Measurements from ENCODE around the gene NAA50.

Gene NAA50

DNA sequence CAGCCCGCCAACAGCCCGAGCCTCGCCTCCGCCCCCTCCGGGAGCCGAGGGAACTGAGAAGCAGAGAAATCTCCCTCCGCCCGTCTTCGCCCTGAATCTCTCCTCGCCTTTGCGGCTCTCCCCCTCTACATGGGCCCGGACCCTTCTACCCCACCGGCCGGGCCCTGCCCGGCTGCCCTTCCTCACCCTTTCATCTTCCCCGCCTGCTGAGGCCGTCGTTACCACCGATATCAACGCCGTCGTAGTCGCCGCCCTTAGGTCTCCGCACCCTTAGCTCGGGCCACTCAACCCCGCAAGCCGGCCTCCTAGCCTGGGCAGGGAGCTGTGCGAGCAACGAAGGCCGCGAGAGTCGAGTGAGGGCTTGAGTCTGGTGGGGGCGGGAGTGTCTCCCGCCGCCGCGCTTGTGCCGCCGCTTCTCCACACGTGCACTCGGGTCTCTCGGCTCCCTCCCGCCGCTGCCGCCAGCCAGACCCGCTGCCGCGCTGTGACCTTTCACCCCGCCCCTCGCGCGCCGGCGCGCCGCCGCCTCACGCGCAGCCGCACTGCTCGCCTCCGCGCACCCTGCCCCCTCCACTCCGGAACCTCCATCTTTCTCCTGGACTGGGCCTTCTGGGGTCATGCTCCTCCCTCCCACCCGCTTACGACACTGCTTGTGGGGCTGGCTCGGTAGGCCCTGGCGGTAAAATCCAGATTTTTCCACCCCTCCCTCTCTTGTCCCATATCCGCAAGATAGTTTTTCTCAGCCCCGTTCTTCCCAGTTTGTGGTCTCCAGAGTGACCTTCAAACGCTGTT is at the start of gene NAA50:
NAA50 (minus strand) TSS at position 494 of the 792 bp plus-strand sequence; CDS start at position 194, 300 bp downstream.
- DNase-seq = peak; percentile 87

DNA sequence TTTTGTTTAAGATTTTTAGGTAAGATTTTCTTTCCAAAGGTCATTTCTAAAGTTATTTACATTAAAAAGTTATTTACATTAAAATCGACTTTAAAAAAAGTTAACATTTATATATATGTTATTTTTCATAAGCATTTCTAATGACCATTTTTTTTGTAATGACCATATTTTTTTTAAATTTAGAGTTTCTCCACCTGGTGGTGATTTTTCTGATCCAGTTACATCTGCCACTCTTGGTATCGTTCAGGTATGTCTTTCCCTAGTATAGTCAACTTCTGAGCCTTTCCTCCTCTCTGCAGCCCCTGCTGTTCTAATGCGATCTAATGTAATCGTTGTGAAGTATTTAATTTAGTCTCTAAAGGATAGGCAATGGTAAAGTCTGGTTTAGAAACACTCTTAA is 49.6 kb upstream of the NAA50 start:
- no peak for DNase-seq

DNA sequence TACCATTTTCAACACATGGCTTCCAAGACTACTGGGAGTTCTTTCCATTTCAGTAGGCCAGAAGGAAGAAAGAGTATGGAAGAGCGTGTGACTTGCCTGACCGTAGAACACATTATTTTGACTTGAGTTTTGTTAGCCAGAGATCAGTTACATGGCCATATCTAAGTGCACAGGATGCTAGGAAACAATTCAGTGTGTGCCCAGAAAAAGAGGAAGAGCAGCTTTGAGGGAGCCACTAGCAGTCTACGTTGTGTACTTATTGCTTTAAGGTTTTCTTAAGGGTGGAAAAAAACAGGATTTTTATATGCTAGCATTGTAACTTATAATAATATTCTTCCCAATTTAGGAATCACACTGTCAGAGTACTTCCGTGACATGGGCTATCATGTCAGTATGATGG is 48.5 kb upstream of the NAA50 start:
- DNase-seq = no peak

DNA sequence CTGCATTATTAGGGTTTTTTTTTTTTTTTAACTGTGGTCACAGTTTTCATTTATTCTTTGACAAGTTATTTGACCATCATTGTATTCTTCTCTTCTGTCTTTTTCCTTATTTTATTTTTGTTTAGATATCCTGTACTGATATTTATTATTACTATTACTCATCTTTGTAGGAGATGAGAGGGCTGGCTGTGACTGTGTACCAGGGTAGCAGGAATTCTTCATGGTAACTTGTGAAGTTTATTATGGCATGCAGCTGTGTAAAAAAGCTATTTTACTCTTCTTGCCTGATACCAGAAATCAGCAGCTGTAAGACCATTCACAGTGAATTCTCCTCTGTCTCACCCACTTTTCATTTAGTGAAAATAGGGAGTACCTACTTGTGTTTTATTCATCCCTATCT is 45.3 kb upstream of the NAA50 start:
- no peak for DNase-seq

DNA sequence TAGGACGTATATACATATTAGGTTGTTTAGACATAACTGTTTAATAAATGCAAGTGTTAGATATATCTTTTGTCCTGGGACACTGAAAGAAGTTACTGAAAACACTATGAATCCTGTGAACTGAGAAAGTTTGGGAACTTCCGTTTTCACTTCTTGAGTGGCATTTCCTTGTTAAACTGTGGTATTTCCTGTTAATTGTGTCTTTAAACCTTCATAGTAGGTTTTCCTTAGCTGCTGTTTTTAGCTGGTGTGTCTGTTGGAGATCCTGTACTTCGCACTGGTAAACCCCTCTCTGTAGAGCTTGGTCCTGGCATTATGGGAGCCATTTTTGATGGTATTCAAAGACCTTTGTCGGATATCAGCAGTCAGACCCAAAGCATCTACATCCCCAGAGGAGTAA is 37.9 kb upstream of the NAA50 start:
- DNase-seq = no peak

DNA sequence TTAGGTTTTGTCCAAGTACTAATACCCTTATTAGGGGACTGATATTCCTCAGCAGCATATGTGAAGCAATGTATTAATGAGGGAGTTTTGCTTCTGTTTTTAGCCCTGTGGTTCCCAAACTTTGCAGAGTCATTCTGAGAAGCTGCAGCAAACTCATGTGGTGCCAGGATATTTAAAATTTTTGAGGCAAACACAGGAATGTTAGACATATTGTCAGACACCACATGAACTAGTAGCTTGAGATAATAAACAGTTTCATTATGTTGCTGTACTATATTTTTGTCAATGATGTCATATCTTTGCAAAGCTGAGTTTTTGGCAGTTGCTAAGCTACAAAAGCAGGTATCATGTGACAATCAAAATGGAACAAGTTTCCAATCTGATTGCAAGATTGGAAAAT is 37.4 kb upstream of the NAA50 start:
- DNase-seq = no peak

DNA sequence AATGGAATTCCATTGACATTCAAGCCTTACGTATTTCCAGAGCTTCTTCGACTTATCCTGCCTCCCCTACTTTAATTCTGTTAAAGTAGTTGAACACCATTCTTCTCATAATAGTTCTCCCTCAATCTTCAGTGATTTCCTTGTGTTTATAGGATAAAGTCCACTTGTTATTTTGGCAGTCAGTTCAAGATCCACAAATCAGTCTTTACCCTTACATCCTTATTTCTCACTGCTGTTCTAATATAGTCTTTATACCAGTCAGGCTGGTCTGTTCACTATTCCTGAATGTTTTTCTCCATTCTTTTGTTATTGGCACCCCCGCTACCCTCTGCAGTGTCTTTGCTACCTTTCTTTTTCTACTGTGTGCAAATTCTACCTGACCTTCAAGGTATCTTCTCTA is 30.5 kb upstream of the NAA50 start:
- no peak for DNase-seq

DNA sequence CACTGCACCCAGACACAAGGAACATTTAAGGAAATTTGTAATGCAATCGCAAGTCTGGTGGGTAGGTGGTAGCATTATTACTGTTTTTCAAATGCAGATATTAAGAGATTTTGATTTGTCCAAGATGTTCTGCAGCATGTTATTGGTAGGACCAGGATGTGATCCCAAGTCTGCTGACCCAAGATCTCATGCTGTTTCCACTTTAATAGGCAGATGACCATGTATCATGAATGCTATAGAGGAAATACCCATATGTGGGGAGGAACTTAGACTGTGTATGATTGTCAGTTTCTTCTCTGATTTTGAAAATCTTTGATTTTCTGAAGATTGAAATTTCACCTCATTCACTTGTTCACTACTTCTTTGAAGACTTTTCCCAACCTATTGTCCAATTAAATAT is 29.5 kb upstream of the NAA50 start:
- no peak for DNase-seq

DNA sequence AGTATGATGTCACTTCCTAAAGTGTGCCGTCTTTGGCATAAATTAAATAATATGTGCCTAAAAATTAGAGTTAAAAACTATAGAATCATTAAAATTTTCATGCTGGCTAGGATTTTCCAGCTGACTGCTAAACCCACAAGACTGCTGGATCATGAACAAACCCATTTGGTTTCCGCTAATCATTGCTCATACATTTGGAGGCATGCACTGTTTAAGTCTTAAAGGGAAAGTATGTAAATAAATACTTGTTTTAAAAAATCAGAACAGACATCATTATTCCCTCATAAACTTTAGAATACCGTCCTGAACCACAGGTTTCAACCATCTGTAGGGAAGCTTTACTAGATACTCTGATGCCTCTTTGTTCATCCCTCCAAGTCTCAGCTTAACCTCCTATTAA is 27.3 kb upstream of the NAA50 start:
- DNase-seq = no peak

DNA sequence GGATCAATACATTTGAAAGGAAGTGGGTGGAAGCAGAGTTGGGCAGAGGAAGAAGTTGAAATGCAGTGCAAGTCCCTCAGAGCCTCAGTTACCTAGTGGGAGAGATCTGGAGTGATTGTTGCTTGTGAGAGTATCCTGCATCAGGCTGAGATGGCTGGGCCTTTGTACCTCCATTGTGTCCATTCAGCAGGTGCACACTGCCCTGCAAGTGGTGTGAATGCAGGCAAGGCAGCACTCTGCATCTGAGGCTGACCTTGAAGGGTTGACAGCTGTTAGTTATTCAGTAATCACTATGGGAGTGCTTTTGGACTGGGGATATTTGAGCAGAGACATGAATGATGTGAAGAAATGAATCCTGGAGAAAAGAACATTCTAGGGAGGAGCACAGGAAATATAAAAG is 25.9 kb upstream of the NAA50 start:
- no peak for DNase-seq

DNA sequence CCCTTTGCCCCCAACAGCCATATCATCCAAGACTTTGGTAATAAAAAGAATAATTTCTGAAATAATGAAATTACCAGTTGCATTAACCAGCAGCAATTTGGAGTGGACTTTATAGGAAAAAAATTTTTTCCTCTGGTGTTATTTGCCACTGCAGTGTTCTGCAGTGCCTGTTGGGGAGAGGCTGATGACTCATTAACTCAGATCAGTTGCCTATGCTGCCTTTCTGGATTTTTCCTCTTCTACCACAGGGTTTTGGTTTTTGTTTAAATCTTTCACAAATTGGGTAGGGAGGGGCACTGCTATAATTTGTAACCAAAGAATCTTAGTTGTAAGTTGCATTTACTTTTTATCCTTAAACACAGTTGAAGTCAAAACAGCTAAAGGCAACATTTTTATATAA is 23.5 kb upstream of the NAA50 start:
- DNase-seq = no peak

DNA sequence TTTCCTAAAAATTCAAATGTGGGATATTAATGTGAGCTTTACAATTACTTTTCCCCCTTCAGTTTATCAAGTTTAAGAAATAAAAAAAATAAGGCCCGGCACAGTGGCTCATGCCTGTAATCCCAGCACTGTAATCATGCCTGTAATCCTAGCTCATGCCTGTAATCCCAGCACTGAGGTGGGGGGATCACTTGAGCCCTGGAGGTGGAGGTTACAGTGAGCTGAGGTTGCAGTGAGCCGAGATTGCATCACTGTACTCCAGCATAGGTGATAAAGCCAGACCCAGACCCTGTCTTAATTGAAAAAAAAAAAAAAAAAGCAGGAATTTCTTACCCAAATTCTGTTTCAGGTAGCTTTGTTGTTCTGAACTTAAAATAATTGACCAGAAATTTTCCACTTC is 18.6 kb upstream of the NAA50 start:
- DNase-seq = no peak

DNA sequence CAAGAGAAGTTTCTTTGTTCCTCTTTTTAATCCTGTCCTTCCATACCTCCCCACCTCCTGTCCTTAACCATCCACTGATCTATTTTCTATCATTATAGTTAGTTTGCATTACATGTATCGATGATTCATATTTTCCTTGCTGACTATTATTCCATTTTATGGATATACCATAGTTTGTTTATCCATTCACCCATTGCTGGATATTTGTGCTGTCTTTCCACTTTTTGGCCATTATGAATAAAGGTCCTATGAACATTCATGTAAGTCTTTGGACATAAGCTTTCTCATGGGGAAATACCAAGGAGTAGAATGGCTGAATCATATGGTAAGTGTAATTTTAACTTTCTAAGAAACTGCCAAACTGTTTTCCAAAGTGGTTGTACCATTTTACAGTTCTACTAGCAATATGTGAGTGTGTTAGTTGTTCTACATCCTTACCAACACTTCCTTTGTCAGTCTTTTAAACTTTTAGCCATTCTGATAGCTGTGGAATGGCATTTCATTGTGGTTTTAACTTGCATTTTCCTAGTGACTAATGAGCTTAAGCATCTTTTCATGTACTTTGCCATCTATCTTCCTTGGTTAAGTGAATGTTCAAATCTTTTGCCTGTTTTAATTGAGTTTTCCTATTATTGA is 12.5 kb upstream of the NAA50 start:
- DNase-seq = no peak

DNA sequence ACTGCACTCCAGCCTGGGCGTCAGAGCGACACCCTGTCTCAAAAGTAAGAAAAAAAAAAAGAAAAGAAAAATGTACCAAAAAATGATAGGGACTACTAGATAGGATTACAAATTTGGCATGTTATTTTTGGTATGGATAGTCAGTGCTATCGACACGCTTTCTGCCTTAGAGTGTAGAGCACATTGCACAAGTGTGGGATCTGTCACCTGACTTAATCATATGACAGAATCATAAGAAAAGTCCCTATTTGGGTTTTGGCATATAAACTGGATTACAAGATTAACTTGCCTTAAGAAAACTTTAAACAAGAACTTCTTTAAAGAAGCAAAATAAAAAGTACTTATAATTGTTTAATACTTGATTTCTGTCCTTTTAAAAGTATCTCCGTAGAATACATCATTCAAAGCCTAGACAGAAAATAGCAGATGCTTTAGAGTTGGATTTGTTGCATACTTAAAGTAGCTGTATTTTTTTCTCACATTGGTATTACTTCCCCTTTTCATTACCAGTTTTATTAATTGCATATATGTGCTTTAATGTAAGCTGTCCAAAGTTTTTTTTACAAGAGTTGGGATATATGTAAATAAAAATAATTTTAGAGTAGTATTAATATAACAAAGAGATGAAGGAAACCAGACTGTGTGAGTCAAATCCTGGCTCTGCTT is 8.6 kb upstream of the NAA50 start:
- DNase-seq = no peak

DNA sequence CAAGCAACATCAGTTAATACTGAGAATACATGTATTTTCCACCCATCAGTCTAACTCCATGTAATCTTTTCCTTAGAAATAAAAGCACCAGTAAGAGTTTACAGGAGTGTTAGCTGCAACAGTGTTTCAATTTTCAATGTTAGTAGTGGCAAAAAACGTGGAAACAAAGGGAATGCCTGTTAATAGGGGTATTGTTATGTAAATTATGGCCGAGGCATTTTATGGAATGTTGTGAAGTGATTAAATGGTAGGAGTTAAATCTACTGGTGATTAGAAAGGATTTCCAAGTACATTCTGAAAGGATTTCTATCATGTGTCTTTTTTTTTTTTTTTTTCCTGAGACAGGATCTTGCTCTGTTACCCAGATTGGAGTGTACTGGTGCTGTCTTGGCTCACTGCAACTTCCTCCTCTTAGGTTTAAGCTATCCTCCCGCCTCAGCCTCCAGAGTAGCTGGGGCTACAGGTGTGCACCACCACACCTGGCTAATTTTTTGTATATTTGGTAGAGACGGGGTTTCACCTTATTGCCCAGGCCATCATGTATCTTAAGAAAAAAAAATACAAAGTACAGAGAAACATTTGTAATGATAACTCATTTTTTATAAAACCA is 7.4 kb upstream of the NAA50 start:
- no peak for DNase-seq

DNA sequence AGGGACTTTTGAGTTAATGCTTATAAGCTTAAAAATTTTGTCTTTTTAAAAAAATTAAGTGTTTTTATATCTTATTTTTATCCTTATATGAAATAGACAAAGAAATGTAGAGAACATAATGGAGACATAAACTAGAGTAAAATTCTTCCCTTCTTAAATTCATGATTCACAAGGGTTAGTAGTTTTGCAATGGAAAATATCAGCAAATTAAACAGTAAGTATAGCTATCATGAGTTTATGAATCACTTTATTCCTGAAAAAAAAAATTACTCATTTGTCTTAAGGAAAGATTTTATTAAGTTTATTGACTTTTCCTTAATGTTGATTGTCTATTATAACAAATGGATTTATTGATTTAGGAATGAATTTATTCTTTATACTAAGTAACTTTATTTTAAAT is 5.1 kb upstream of the NAA50 start:
- DNase-seq = no peak

DNA sequence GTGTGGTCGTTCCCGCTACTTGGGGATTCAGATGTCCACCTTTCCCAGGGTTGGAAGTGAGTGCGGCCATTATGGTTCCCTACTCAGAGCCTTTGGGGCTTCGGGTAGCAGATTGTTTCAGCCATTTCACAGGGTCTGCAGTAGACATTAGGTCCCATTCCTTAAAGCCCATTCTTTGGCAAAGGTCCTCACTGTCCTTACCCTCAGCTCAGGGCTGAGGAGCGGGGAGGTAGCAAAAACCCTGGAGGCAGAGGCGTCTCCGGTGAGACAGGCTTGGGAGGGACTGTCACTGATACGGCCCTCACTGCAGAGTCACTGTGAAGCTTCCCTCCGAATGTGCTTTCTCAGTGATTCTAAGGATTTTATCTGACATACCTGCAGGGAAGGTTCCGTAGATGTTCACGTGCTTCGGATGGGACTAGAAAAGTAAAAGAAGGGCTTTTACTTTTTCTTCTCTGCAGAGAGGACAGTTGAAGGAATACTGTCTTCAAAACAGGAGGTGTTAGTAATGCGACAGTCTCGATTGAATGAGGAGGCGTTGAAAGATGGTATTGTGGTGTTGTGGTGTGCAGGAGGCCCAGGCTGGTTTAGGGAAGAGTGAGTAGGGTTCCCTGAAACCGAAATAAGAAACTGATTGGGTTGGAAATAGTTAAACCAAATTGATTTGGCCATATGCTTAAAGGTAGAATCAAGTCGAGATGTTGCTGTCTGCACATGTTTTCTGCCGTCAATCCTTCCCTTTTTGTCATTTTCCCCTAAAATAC is 1.4 kb upstream of the NAA50 start:
- peak; percentile 54 for DNase-seq

DNA sequence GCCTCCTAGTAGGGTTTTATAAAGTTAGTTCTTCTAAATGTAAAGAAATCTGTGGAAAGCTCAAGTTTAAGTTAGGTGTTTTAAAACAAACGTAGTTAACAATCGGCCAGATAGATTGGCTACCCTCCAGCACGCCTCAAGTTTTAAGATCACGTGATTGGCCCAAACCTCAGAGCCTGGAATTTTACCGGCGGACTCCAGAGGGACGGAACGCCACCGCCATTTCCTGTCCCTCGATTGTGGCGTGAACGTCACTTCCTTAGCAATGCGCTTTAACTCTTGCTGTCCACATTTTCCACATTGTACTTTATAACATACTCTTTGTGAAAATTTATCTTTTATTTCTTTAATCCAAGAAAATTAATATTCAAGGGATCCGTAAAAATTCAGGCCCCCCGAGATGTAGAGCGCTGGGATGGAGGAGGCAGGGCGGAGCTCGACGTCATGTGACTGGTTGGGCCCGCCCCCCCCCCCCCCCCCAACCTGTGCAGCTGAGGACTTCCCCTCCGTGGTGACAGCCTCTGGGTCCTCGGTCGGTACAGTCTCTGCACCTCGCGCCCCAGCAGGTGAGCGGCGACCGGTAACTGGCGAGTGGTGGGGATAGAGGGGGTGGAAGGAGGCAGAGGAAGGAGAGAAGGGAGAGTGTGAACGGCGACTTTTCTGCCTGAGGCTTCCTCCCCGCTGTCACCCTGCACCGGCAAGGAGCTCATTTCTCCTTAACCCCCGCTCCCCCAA is 666 bp upstream of the NAA50 start, which contains the start of gene ATP6V1A:
ATP6V1A (plus strand) TSS at position 488 of the 735 bp plus-strand sequence. CDS start 31,719 bp downstream, outside the sequence.
- peak; percentile 96 for DNase-seq

DNA sequence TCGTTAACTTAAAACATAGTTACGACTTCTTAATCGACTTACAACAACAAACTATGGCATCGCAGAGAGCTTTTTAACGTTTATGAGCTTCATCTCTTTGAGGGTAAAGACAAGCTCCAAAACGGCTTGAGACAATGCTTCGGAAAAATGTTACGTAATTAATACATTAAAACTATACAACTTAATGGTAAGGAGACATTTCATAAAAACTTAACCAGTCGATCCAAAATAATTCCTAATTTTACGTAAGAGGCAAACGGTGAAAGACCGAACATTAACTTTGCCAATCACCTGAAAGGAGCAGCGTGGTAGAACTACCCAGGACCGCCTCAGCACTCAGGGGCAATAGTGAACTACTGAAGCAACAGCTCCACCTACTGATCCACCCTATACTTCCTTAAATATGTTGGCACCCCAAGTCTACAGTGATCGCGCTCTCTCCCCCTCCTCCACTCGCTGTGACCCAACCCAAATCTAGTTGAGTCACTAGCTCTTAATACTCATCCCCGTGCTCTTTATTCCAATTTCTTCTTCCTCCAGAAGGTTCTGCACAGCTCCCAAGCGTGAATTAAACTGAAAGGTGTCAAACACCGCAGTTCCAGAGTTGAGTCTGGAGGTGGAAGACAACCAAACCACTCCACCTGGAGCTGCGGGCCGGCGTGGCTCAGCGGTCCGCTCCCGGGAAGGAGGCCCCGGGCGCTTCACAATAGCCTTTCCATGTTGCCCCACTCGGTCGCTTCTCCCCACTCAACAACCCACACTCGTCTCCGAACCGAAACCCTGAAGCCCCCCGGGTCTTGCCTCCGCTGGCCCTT is 901 bp downstream of the NAA50 start:
- DNase-seq = peak; percentile 63

DNA sequence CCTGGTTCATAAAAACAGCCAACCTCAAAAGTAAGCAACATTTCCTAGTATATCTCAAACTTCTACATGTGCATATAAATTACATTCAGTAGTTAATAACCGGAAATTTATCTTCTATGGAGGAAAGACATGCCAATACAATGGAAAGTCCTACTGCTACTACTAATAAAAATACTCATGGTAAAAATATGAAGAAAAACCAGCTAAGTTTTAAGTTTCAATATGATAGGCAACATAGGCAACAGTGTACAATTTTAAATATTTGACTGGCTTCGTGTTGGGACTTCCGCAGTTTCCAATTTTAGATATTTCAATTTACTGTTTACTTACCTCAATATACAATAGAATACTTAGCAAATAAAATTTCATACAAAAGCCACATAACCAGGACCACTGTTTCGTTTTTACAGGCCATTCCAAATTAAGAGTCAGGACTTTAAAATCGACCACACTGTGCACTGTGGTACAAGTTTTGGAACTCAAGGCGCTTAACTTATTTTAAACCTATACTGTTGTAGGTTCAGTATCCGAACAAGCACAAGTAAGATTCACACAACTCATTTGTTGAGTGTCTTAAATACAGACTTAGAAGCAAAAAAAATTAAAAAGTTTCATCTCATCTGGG is 2.9 kb downstream of the NAA50 start:
- DNase-seq = no peak

DNA sequence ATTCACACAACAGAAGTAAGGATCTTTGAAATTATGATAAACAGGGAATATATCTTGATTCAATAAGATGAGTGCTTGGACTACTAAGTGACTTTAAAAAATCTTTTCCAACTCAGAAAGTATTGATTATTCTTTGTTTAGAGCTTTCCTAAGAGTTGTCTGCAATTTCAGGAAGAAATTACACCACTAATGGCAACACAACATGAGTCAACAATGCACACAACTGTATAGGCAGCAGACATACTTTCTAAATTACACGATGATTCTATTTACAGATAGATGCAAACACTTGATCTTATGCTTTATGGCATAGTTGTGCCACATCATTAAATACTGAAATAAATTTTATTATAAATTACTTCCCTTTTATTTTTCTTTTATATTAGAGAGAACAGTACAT is 4.4 kb downstream of the NAA50 start:
- no peak for DNase-seq

Data from NCI-H1092 (cell line).